Keratinocyte (primary cell): ENCODE results near the gene VN1R5. TPM values are rescaled to one million over a fixed set of nuclear protein-coding genes. Genes with fewer than 3 reads are reported as not detected.

ENCODE experiments used
- DNase-seq: peaks from one replicate; pipeline ENCODE4 v3.0.0-alpha.2; 2011; ENCODE audit warnings: low read depth, missing footprints, low spot score
- FAIRE-seq: peaks from 2 replicates; lab custom pipeline; 2011; peaks lifted over from hg19 to GRCh38; lab: Jason Lieb, UNC
- H2AFZ ChIP-seq: 2 replicates; pipeline ENCODE4 v1.6.0; 2012; ENCODE audit warnings: low read length, control low read depth, inconsistent platforms; ENCODE audit not compliant: control insufficient read depth
- H3K27ac ChIP-seq: 2 replicates; pipeline ENCODE4 v1.5.1; 2011; ENCODE audit warnings: low read length; ENCODE audit not compliant: control insufficient read depth, insufficient read depth
- H3K27me3 ChIP-seq: 3 replicates; pipeline ENCODE4 v1.6.0; 2011; ENCODE audit warnings: low read length; ENCODE audit not compliant: control insufficient read depth, insufficient read depth; ENCODE audit errors: extremely low read depth
- H3K36me3 ChIP-seq, 2 experiments: 2 replicates in 1 of 2; 3 replicates in 1 of 2; pipeline ENCODE4 v1.5.1; 2011; ENCODE audit warnings: low read length in 2 of 2, mild to moderate bottlenecking in 1 of 2; ENCODE audit not compliant: control insufficient read depth in 2 of 2, insufficient read depth in 2 of 2; ENCODE audit errors: extremely low read depth in 1 of 2
- H3K4me1 ChIP-seq: 3 replicates; pipeline ENCODE4 v1.5.1; 2011; ENCODE audit warnings: low read length; ENCODE audit not compliant: control insufficient read depth, insufficient read depth; ENCODE audit errors: extremely low read depth
- H3K4me2 ChIP-seq: 3 replicates; pipeline ENCODE4 v1.6.0; 2011; ENCODE audit warnings: low read depth, low read length; ENCODE audit not compliant: control insufficient read depth, insufficient read depth; ENCODE audit errors: extremely low read depth
- H3K4me3 ChIP-seq, 3 experiments: fragments of 200-600 bp in 1 of 3; sonication (generic) in 1 of 3; 2 replicates in 2 of 3; 3 replicates in 1 of 3; pipeline ENCODE4 v1.5.1; 2011 to 2016; ENCODE audit warnings: low read length in 3 of 3, mild to moderate bottlenecking in 3 of 3, control low read depth in 2 of 3, inconsistent platforms in 1 of 3, low read depth in 1 of 3, mixed read lengths in 1 of 3, mixed run types in 1 of 3, moderate library complexity in 1 of 3; ENCODE audit not compliant: control insufficient read depth in 2 of 3, insufficient read depth in 2 of 3; ENCODE audit errors: extremely low read depth in 1 of 3
- H3K79me2 ChIP-seq: 2 replicates; pipeline ENCODE4 v1.6.0; 2012; ENCODE audit warnings: low read length; ENCODE audit not compliant: control insufficient read depth, insufficient read depth
- H3K9ac ChIP-seq: 3 replicates; pipeline ENCODE4 v1.6.0; 2011; ENCODE audit warnings: low read length; ENCODE audit not compliant: control insufficient read depth, insufficient read depth; ENCODE audit errors: extremely low read depth
- H3K9me1 ChIP-seq: 3 replicates; pipeline ENCODE4 v1.6.0; 2011; ENCODE audit warnings: low read length; ENCODE audit not compliant: control insufficient read depth, insufficient read depth; ENCODE audit errors: extremely low read depth
- H3K9me3 ChIP-seq: 2 replicates; pipeline ENCODE4 v1.5.1; 2012; ENCODE audit warnings: low read depth, low read length; ENCODE audit not compliant: control insufficient read depth
- H4K20me1 ChIP-seq: 3 replicates; pipeline ENCODE4 v1.6.0; 2011; ENCODE audit warnings: low read length; ENCODE audit not compliant: control insufficient read depth, insufficient read depth; ENCODE audit errors: extremely low read depth
- EZH2 ChIP-seq: IDR thresholded peaks from one replicate; pipeline ENCODE4 v1.6.1; 2012; ENCODE audit warnings: inconsistent platforms, mild to moderate bottlenecking, low read length, moderate library complexity
- dilution Hi-C: fragments of 300-500 bp; cut with MboI; formaldehyde crosslinking; loops from one replicate; pipeline ENCODE4 v1.7.0; 2020; ENCODE audit warnings: low sequenced_read_pairs; ENCODE audit not compliant: extremely low pct_ligation_motif_present
- polyA plus RNA-seq, 5 experiments: library from polyadenylated mRNA; depleted of rRNA in 3 of 5; stranded (reverse) in 3 of 5; stranded (forward) in 1 of 5; unstranded in 1 of 5; fragments of >200 nt; gene quantifications; 1 replicate in 1 of 5; 2 replicates in 3 of 5; 3 replicates in 1 of 5; pipeline versions ENCODE4 v1.2.1 to v1.2.3, GENCODE V29; 2011 to 2012; ENCODE audit warnings: missing spikeins in 2 of 5, low read depth in 1 of 5, low replicate concordance in 1 of 5
- TF ChIP-seq, protein P1 (sequence below), 3 experiments: IDR thresholded peaks in 1 of 3; conservative IDR thresholded peaks in 1 of 3; optimal IDR thresholded peaks in 1 of 3; 2 replicates in 2 of 3; 3 replicates in 1 of 3; pipeline versions ENCODE3 to v1.5.1; 2011; ENCODE audit warnings: low read length in 3 of 3, mild to moderate bottlenecking in 3 of 3, moderate library complexity in 2 of 3, control low read depth in 1 of 3, inconsistent platforms in 1 of 3; ENCODE audit not compliant: insufficient read depth in 2 of 3; ENCODE audit errors: extremely low read depth in 1 of 3

VN1R5 gene
- polyA plus RNA-seq, 1 donor (not counting 4 experiments of a cell fraction or from before 2014, with no cell fraction given), result not detected

DNA sequence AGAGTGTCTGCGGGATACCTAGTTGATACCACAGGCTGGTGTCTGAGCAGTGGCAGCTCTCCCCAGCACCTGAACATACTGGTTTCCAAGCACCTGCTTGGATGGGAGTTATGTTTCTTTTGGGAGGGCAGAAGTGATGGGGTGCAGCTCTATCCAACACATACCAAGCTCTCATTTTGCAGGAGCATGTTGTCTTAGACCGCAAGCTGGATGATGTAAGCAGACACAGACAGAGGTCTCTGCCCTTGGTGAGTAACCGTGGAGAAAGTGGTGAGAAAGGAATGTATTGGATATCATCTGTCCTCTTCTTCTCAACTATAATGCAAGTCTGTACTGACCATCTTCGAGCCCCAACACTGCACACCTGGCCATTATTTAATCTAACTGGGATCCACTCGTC, 38.4 kb downstream of the VN1R5 start:
- Histone ChIP-seq H4K20me1 (no peaks in the 10 kb centered on the region), H3K4me2 (no peak overlapping the region), H3K27me3 (no peaks in the 10 kb centered on the region), H3K9ac (no peak overlapping the region), H2AFZ (no peak overlapping the region), H3K9me3 (no peaks in the 10 kb centered on the region), H3K9me1 (no peaks in the 10 kb centered on the region), H3K4me3 (no peak overlapping the region), H3K4me1 (no peaks in the 10 kb centered on the region), H3K36me3 (no peaks in the 10 kb centered on the region), H3K27ac (no peak overlapping the region), H3K79me2 (no peaks in the 10 kb centered on the region)
- no peak for DNase-seq
- no peak for FAIRE-seq
- TF ChIP-seq, protein P1, sequence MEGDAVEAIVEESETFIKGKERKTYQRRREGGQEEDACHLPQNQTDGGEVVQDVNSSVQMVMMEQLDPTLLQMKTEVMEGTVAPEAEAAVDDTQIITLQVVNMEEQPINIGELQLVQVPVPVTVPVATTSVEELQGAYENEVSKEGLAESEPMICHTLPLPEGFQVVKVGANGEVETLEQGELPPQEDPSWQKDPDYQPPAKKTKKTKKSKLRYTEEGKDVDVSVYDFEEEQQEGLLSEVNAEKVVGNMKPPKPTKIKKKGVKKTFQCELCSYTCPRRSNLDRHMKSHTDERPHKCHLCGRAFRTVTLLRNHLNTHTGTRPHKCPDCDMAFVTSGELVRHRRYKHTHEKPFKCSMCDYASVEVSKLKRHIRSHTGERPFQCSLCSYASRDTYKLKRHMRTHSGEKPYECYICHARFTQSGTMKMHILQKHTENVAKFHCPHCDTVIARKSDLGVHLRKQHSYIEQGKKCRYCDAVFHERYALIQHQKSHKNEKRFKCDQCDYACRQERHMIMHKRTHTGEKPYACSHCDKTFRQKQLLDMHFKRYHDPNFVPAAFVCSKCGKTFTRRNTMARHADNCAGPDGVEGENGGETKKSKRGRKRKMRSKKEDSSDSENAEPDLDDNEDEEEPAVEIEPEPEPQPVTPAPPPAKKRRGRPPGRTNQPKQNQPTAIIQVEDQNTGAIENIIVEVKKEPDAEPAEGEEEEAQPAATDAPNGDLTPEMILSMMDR (optimal IDR thresholded peaks at IDR 0.05 in 1 of 3, IDR thresholded peaks at IDR 0.05 in 1 of 3, conservative IDR thresholded peaks at IDR 0.05 in 1 of 3; ENCODE audit: extremely low read depth in 1 of 3, insufficient read depth in 2 of 3, low read length in 3 of 3), result no peak
- TF ChIP-seq EZH2, result no peak
- dilution Hi-C loops, result no loop called here

DNA sequence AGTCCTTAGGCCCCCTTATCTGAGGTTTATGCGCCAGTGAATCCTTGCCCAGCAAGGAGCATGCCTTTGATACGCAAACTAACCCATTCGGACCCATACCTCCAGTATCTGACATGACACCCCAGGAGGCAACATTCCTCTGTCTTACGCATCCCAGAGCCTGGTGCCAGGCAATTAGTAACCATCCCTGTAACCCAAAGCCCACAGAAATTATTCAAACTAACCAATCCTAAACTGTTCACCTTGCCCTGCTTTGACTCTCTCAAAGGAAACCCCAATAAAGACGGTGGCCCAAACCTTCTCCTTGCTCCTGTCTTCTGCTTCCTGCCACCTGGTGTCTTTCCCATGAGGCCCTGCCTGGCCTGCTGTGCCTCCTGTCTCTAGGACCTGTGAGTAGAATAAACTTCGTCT, 39.4 kb downstream of the VN1R5 start:
- TF ChIP-seq, protein P1 (optimal IDR thresholded peaks at IDR 0.05 in 1 of 3, IDR thresholded peaks at IDR 0.05 in 1 of 3, conservative IDR thresholded peaks at IDR 0.05 in 1 of 3; ENCODE audit: extremely low read depth in 1 of 3, insufficient read depth in 2 of 3, low read length in 3 of 3), result no peak
- no peak for TF ChIP-seq EZH2
- H4K20me1 ChIP-seq, result no peaks in the 10 kb centered on the region
- dilution Hi-C loops, result no loop called here
- no peaks in the 10 kb centered on the region for H3K9me3 ChIP-seq
- no peak overlapping the region for H3K4me2 ChIP-seq
- DNase-seq (no peak), FAIRE-seq (no peak)
- no peak overlapping the region for H3K4me3 ChIP-seq
- no peaks in the 10 kb centered on the region for H3K9me1 ChIP-seq
- H2AFZ ChIP-seq, result no peak overlapping the region
- H3K9ac ChIP-seq, result no peak overlapping the region
- H3K4me1 ChIP-seq, result no peaks in the 10 kb centered on the region
- H3K36me3 ChIP-seq, result no peaks in the 10 kb centered on the region
- H3K79me2 ChIP-seq, result no peaks in the 10 kb centered on the region
- H3K27me3 ChIP-seq, result no peaks in the 10 kb centered on the region
- H3K27ac ChIP-seq, result no peak overlapping the region
